Measurements from ENCODE around the gene ELOVL6. TPM values are rescaled to one million over a fixed set of nuclear protein-coding genes. Genes with fewer than 3 reads are reported as not detected.
A peak's percentile ranks its signal among the peaks of the same experiment; 100 is the strongest.
"Not testable (repeated sequence)": the region's sequence is repeated elsewhere in the genome, so short reads cannot be mapped to it uniquely, and the experiment has no call there.

ELOVL6 gene
- total RNA-seq, 2 experiments from 2014 or later: 8.5 to 9.7 TPM

- Mint-ChIP-seq H3K9me3 (no peaks in the 10 kb centered on the region), H3K27ac (peak overlapping the region; percentile 34), H3K27me3 (no peaks in the 10 kb centered on the region), H3K4me3 (no peak overlapping the region), H3K4me1 (ENCODE audit: low read depth) (peaks cover 26% of the 10 kb centered on the region), H3K36me3 (no peaks in the 10 kb centered on the region)
- CTCF ChIA-PET: interaction anchor here (0.5 to 1.2 kb wide), 6 partner anchors 156 to 463 kb away, joined by 3 to 4 read pairs (median 3); no protein-coding TSS in a partner anchor
- intact Hi-C loops (cut with micrococcal nuclease): loop anchor here (1.0 kb wide), 2 partner anchors 33 to 143 kb away; partner anchors contain the start of gene ELOVL6
- POLR2A ChIA-PET: interaction anchor here (1.1 to 1.4 kb wide), 2 partner anchors 34 to 141 kb away, joined by 3 read pairs; no protein-coding TSS in a partner anchor
- peak; percentile 34 for DNase-seq
Observed at GRCh38 chr4:110055158-110055768, 143.2 kb downstream of the ELOVL6 start.

- H3K4me3 Mint-ChIP-seq: no peak overlapping the region
- H3K27ac Mint-ChIP-seq: no peak overlapping the region
- no peaks in the 10 kb centered on the region for H3K36me3 Mint-ChIP-seq
- no peaks in the 10 kb centered on the region for H3K27me3 Mint-ChIP-seq
- DNase-seq: peak; percentile 56
- H3K4me1 Mint-ChIP-seq (ENCODE audit: low read depth): peaks cover under 1% of the 10 kb centered on the region
- CTCF ChIA-PET: interaction anchor here (0.6 to 5.8 kb wide), 33 partner anchors 8 to 1900 kb away, joined by 3 to 115 read pairs (median 5); partner anchors contain the start of gene ELOVL6
- POLR2A ChIA-PET: no interaction called here
- intact Hi-C loops (cut with micrococcal nuclease): loop anchor here (1.0 to 2.0 kb wide), 3 partner anchors 45 to 460 kb away; no protein-coding TSS in a partner anchor
- no peaks in the 10 kb centered on the region for H3K9me3 Mint-ChIP-seq
Observed at GRCh38 chr4:110049951-110050925, 148.2 kb downstream of the ELOVL6 start.

GRCh38 chr4:110046588-110047049 is 151.8 kb downstream of the ELOVL6 start:
- ChIA-PET CTCF (interaction anchor here (0.8 to 1.3 kb wide), 3 partner anchors 42 to 472 kb away, joined by 3 read pairs; no protein-coding TSS in a partner anchor), POLR2A (interaction anchor here (0.7 kb wide), 1 partner anchor 22 kb away, joined by 3 read pairs; no protein-coding TSS in a partner anchor)
- Mint-ChIP-seq H3K27me3 (peaks cover 5% of the 10 kb centered on the region), H3K4me3 (no peak overlapping the region), H3K9me3 (no peaks in the 10 kb centered on the region), H3K36me3 (no peaks in the 10 kb centered on the region), H3K4me1 (ENCODE audit: low read depth) (no peaks in the 10 kb centered on the region), H3K27ac (no peak overlapping the region)
- no peak for DNase-seq
- intact Hi-C loops (cut with micrococcal nuclease): no loop called here

- H3K4me3 Mint-ChIP-seq: no peak overlapping the region
- no peak overlapping the region for H3K27ac Mint-ChIP-seq
- POLR2A ChIA-PET: no interaction called here
- H3K36me3 Mint-ChIP-seq: no peaks in the 10 kb centered on the region
- CTCF ChIA-PET: interaction anchor here (0.6 to 1.6 kb wide), 2 partner anchors 438 to 468 kb away, joined by 3 to 4 read pairs; no protein-coding TSS in a partner anchor
- H3K27me3 Mint-ChIP-seq: peaks cover 5% of the 10 kb centered on the region
- no peaks in the 10 kb centered on the region for H3K4me1 Mint-ChIP-seq (ENCODE audit: low read depth)
- DNase-seq: no peak
- intact Hi-C loops (cut with micrococcal nuclease): no loop called here
- no peaks in the 10 kb centered on the region for H3K9me3 Mint-ChIP-seq
Observed at GRCh38 chr4:110042545-110043517, 155.6 kb downstream of the ELOVL6 start.

- Mint-ChIP-seq H3K27ac (no peak overlapping the region), H3K4me1 (ENCODE audit: low read depth) (no peaks in the 10 kb centered on the region), H3K27me3 (peaks cover 5% of the 10 kb centered on the region), H3K36me3 (no peaks in the 10 kb centered on the region), H3K4me3 (no peak overlapping the region), H3K9me3 (no peaks in the 10 kb centered on the region)
- ChIA-PET CTCF (interaction anchor here (1.6 kb wide), 1 partner anchor 469 kb away, joined by 4 read pairs; no protein-coding TSS in a partner anchor), POLR2A (no interaction called here)
- no peak for DNase-seq
- intact Hi-C loops (cut with micrococcal nuclease): no loop called here
Observed at GRCh38 chr4:110041735-110042134, 156.7 kb downstream of the ELOVL6 start.

- H3K27ac Mint-ChIP-seq; DNase-seq; POLR2A ChIA-PET; H3K36me3 Mint-ChIP-seq; H3K9me3 Mint-ChIP-seq; H3K4me3 Mint-ChIP-seq; H3K4me1 Mint-ChIP-seq (ENCODE audit: low read depth); intact Hi-C loops (cut with micrococcal nuclease): not testable (repeated sequence)
- CTCF ChIA-PET: interaction anchor here (1.4 to 2.3 kb wide), 2 partner anchors 10 to 471 kb away, joined by 4 to 10 read pairs; no protein-coding TSS in a partner anchor
- H3K27me3 Mint-ChIP-seq: peaks cover 15% of the 10 kb centered on the region
Observed at GRCh38 chr4:110039164-110039563, 159.3 kb downstream of the ELOVL6 start.

GRCh38 chr4:110034026-110034393 is 164.4 kb downstream of the ELOVL6 start:
- DNase-seq: no peak
- Mint-ChIP-seq H3K4me1 (ENCODE audit: low read depth) (no peaks in the 10 kb centered on the region), H3K9me3 (no peaks in the 10 kb centered on the region), H3K36me3 (no peaks in the 10 kb centered on the region), H3K27me3 (peaks cover 22% of the 10 kb centered on the region), H3K27ac (no peak overlapping the region), H3K4me3 (no peak overlapping the region)
- intact Hi-C loops (cut with micrococcal nuclease): no loop called here
- POLR2A ChIA-PET: no interaction called here
- CTCF ChIA-PET: interaction anchor here (1.4 kb wide), 1 partner anchor 15 kb away, joined by 5 read pairs; no protein-coding TSS in a partner anchor

GRCh38 chr4:110033355-110034025 is 164.9 kb downstream of the ELOVL6 start:
- no peaks in the 10 kb centered on the region for H3K4me1 Mint-ChIP-seq (ENCODE audit: low read depth)
- no peak for DNase-seq
- H3K27ac Mint-ChIP-seq: no peak overlapping the region
- H3K4me3 Mint-ChIP-seq: no peak overlapping the region
- POLR2A ChIA-PET: no interaction called here
- H3K36me3 Mint-ChIP-seq: no peaks in the 10 kb centered on the region
- intact Hi-C loops (cut with micrococcal nuclease): no loop called here
- H3K27me3 Mint-ChIP-seq: peaks cover 22% of the 10 kb centered on the region
- H3K9me3 Mint-ChIP-seq: no peaks in the 10 kb centered on the region
- CTCF ChIA-PET: interaction anchor here (1.4 kb wide), 1 partner anchor 16 kb away, joined by 5 read pairs; no protein-coding TSS in a partner anchor

GRCh38 chr4:110032603-110033002 is 165.8 kb downstream of the ELOVL6 start:
- POLR2A ChIA-PET: no interaction called here
- no peaks in the 10 kb centered on the region for H3K4me1 Mint-ChIP-seq (ENCODE audit: low read depth)
- CTCF ChIA-PET: interaction anchor here (2.5 kb wide), 1 partner anchor 17 kb away, joined by 10 read pairs; no protein-coding TSS in a partner anchor
- peaks cover 22% of the 10 kb centered on the region for H3K27me3 Mint-ChIP-seq
- intact Hi-C loops (cut with micrococcal nuclease): no loop called here
- H3K27ac Mint-ChIP-seq: no peak overlapping the region
- H3K9me3 Mint-ChIP-seq: no peaks in the 10 kb centered on the region
- H3K36me3 Mint-ChIP-seq: no peaks in the 10 kb centered on the region
- no peak overlapping the region for H3K4me3 Mint-ChIP-seq
- DNase-seq: no peak

GRCh38 chr4:110025718-110026117 is 172.7 kb downstream of the ELOVL6 start:
- POLR2A ChIA-PET: interaction anchor here (0.6 kb wide), 1 partner anchor 221 kb away, joined by 3 read pairs; no protein-coding TSS in a partner anchor
- Mint-ChIP-seq H3K27me3 (no peaks in the 10 kb centered on the region), H3K27ac (no peak overlapping the region), H3K36me3 (no peaks in the 10 kb centered on the region), H3K9me3 (no peaks in the 10 kb centered on the region), H3K4me1 (ENCODE audit: low read depth) (peaks cover 3% of the 10 kb centered on the region), H3K4me3 (no peak overlapping the region)
- CTCF ChIA-PET: interaction anchor here (1.3 to 1.6 kb wide), 2 partner anchors 23 to 28 kb away, joined by 3 to 5 read pairs; no protein-coding TSS in a partner anchor
- intact Hi-C loops (cut with micrococcal nuclease): no loop called here
- no peak for DNase-seq
